ENCODE data around the gene KRTAP13-2. TPM values are rescaled to one million over a fixed set of nuclear protein-coding genes. Genes with fewer than 3 reads are reported as not detected.

Gene KRTAP13-2
- total RNA-seq, 2 donors from 2014 or later, result not detected

GRCh38 chr21:30391492-30392025 lies 19.5 kb upstream of the KRTAP13-2 start:
- TF ChIP-seq CTCF (IDR thresholded peaks at IDR 0.05), result no peak
- TF ChIP-seq POLR2A (IDR thresholded peaks at IDR 0.05), result no peak
- H3K27me3 ChIP-seq, result no peaks in the 10 kb centered on the region
- H3K27ac ChIP-seq, result no peak overlapping the region
- no peaks in the 10 kb centered on the region for H3K4me1 ChIP-seq
- H3K9me3 ChIP-seq, result no peaks in the 10 kb centered on the region
- no peak overlapping the region for H3K4me3 ChIP-seq
- H3K36me3 ChIP-seq (replicated peaks in 1 of 2; ENCODE audit: insufficient read depth in 1 of 2, low read depth in 2 of 2), result no peaks in the 10 kb centered on the region
- ATAC-seq (no peak), DNase-seq (no peak)
- WGBS, 2 donors, result 50 to 51% methylated on average over 2 of the region's 2 CpGs
- intact Hi-C loops (cut with DNase I), result no loop called here

GRCh38 chr21:30382201-30382600 lies 10.1 kb upstream of the KRTAP13-2 start:
- TF ChIP-seq CTCF (IDR thresholded peaks at IDR 0.05), result no peak
- TF ChIP-seq POLR2A (IDR thresholded peaks at IDR 0.05), result no peak
- intact Hi-C loops (cut with DNase I), result no loop called here
- H3K27ac ChIP-seq, result no peak overlapping the region
- 20 to 36% methylated on average over 1 of the region's 1 CpG for WGBS, 2 donors
- no peak overlapping the region for H3K4me3 ChIP-seq
- no peaks in the 10 kb centered on the region for H3K27me3 ChIP-seq
- ATAC-seq (no peak), DNase-seq (no peak)
- no peaks in the 10 kb centered on the region for H3K36me3 ChIP-seq (replicated peaks in 1 of 2; ENCODE audit: insufficient read depth in 1 of 2, low read depth in 2 of 2)
- H3K4me1 ChIP-seq, result no peaks in the 10 kb centered on the region
- no peaks in the 10 kb centered on the region for H3K9me3 ChIP-seq

- TF ChIP-seq POLR2A (IDR thresholded peaks at IDR 0.05), result no peak
- TF ChIP-seq CTCF (IDR thresholded peaks at IDR 0.05), result no peak
- Histone ChIP-seq H3K4me1 (no peaks in the 10 kb centered on the region), H3K36me3 (replicated peaks in 1 of 2; ENCODE audit: insufficient read depth in 1 of 2, low read depth in 2 of 2) (no peaks in the 10 kb centered on the region), H3K27ac (no peak overlapping the region), H3K27me3 (no peaks in the 10 kb centered on the region), H3K9me3 (no peaks in the 10 kb centered on the region), H3K4me3 (no peak overlapping the region)
- ATAC-seq (no peak), DNase-seq (no peak)
- WGBS, 2 donors, result 30 to 40% methylated on average over 3 of the region's 3 CpGs
- intact Hi-C loops (cut with DNase I), result no loop called here
These were observed 16.2 kb downstream of the KRTAP13-2 start for GRCh38 chr21:30355906-30356305.

- TF ChIP-seq POLR2A (IDR thresholded peaks at IDR 0.05) (no peak), CTCF (IDR thresholded peaks at IDR 0.05) (no peak)
- no peak overlapping the region for H3K4me3 ChIP-seq
- DNase-seq, result no peak
- H3K27me3 ChIP-seq, result no peaks in the 10 kb centered on the region
- no peak overlapping the region for H3K27ac ChIP-seq
- no peaks in the 10 kb centered on the region for H3K9me3 ChIP-seq
- intact Hi-C loops (cut with DNase I), result no loop called here
- no peaks in the 10 kb centered on the region for H3K4me1 ChIP-seq
- H3K36me3 ChIP-seq (replicated peaks in 1 of 2; ENCODE audit: insufficient read depth in 1 of 2, low read depth in 2 of 2), result no peaks in the 10 kb centered on the region
- 46 to 51% methylated on average over 1 of the region's 1 CpG for WGBS, 2 donors
- no peak for ATAC-seq
These were observed 17.6 kb downstream of the KRTAP13-2 start for GRCh38 chr21:30354308-30355005.

- Histone ChIP-seq H3K27ac (no peak overlapping the region), H3K4me1 (no peaks in the 10 kb centered on the region), H3K9me3 (no peaks in the 10 kb centered on the region), H3K36me3 (replicated peaks in 1 of 2; ENCODE audit: insufficient read depth in 1 of 2, low read depth in 2 of 2) (no peaks in the 10 kb centered on the region), H3K27me3 (no peaks in the 10 kb centered on the region), H3K4me3 (no peak overlapping the region)
- 95 to 96% methylated on average over 1 of the region's 1 CpG for whole genome bisulfite sequencing, 2 donors
- no peak for DNase-seq
- intact Hi-C loops (cut with DNase I), result no loop called here
- ATAC-seq, result no peak
- TF ChIP-seq CTCF (IDR thresholded peaks at IDR 0.05) (no peak), POLR2A (IDR thresholded peaks at IDR 0.05) (no peak)
These were observed 20.5 kb downstream of the KRTAP13-2 start for GRCh38 chr21:30351534-30351933.

Data from body of pancreas (tissue), 4 donors.